ENCODE measurements around the gene LDLRAD3.

LDLRAD3 gene

GRCh38 chr11:36053862-36054261 is 110.0 kb downstream of the LDLRAD3 start:
- Histone ChIP-seq H3K9ac (ENCODE audit: low read depth, low read length) (no peak overlapping the region), H3K27ac (ENCODE audit: low read length) (no peak overlapping the region), H3K36me3 (ENCODE audit: insufficient read depth, low read length) (no peaks in the 10 kb centered on the region), H2AFZ (ENCODE audit: low read depth, low read length) (no peak overlapping the region), H3K27me3 (ENCODE audit: insufficient read depth, low read length, poor library complexity) (no peaks in the 10 kb centered on the region), H3K4me2 (ENCODE audit: insufficient read depth, low read length) (no peak overlapping the region), H3K4me3 (ENCODE audit: low read depth in 1 of 2, low read length in 2 of 2) (no peak overlapping the region), H4K20me1 (ENCODE audit: insufficient read depth, low read length) (no peaks in the 10 kb centered on the region), H3K4me1 (ENCODE audit: insufficient read depth, low read length) (no peaks in the 10 kb centered on the region), H3K79me2 (ENCODE audit: insufficient read depth, low read length) (no peaks in the 10 kb centered on the region), H3K9me3 (ENCODE audit: insufficient read depth, low read length, severe bottlenecking) (no peaks in the 10 kb centered on the region)
- DNase-seq (no peak), ATAC-seq (ENCODE audit: insufficient read depth, low read depth) (no peak)
- TF ChIP-seq EZH2 (IDR thresholded peaks at IDR 0.05; ENCODE audit: borderline replicate concordance, low read depth, low read length, severe bottlenecking) = no peak
- no peak for TF ChIP-seq CTCF (IDR thresholded peaks at IDR 0.05; ENCODE audit: borderline replicate concordance, extremely low read depth, low read length, poor library complexity, severe bottlenecking)

GRCh38 chr11:36054628-36055027 is 110.8 kb downstream of the LDLRAD3 start:
- Histone ChIP-seq H3K79me2 (ENCODE audit: insufficient read depth, low read length) (no peaks in the 10 kb centered on the region), H3K4me3 (ENCODE audit: low read depth in 1 of 2, low read length in 2 of 2) (no peak overlapping the region), H3K4me1 (ENCODE audit: insufficient read depth, low read length) (no peaks in the 10 kb centered on the region), H2AFZ (ENCODE audit: low read depth, low read length) (no peak overlapping the region), H3K27ac (ENCODE audit: low read length) (no peak overlapping the region), H3K9me3 (ENCODE audit: insufficient read depth, low read length, severe bottlenecking) (peaks cover 3% of the 10 kb centered on the region), H3K4me2 (ENCODE audit: insufficient read depth, low read length) (no peak overlapping the region), H3K9ac (ENCODE audit: low read depth, low read length) (no peak overlapping the region), H4K20me1 (ENCODE audit: insufficient read depth, low read length) (no peaks in the 10 kb centered on the region), H3K36me3 (ENCODE audit: insufficient read depth, low read length) (no peaks in the 10 kb centered on the region), H3K27me3 (ENCODE audit: insufficient read depth, low read length, poor library complexity) (no peaks in the 10 kb centered on the region)
- TF ChIP-seq EZH2 (IDR thresholded peaks at IDR 0.05; ENCODE audit: borderline replicate concordance, low read depth, low read length, severe bottlenecking) = no peak
- TF ChIP-seq CTCF (IDR thresholded peaks at IDR 0.05; ENCODE audit: borderline replicate concordance, extremely low read depth, low read length, poor library complexity, severe bottlenecking) = no peak
- DNase-seq = no peak
- no peak for ATAC-seq (ENCODE audit: insufficient read depth, low read depth)

- H3K4me3 ChIP-seq (ENCODE audit: low read depth in 1 of 2, low read length in 2 of 2) = no peak overlapping the region
- TF ChIP-seq CTCF (IDR thresholded peaks at IDR 0.05; ENCODE audit: borderline replicate concordance, extremely low read depth, low read length, poor library complexity, severe bottlenecking) (peak; percentile 47), EZH2 (IDR thresholded peaks at IDR 0.05; ENCODE audit: borderline replicate concordance, low read depth, low read length, severe bottlenecking) (no peak)
- H3K4me1 ChIP-seq (ENCODE audit: insufficient read depth, low read length) = no peaks in the 10 kb centered on the region
- no peaks in the 10 kb centered on the region for H3K79me2 ChIP-seq (ENCODE audit: insufficient read depth, low read length)
- no peak overlapping the region for H2AFZ ChIP-seq (ENCODE audit: low read depth, low read length)
- no peak overlapping the region for H3K27ac ChIP-seq (ENCODE audit: low read length)
- ATAC-seq (ENCODE audit: insufficient read depth, low read depth) (no peak), DNase-seq (no peak)
- peaks cover 4% of the 10 kb centered on the region for H3K9me3 ChIP-seq (ENCODE audit: insufficient read depth, low read length, severe bottlenecking)
- H4K20me1 ChIP-seq (ENCODE audit: insufficient read depth, low read length) = no peaks in the 10 kb centered on the region
- no peak overlapping the region for H3K4me2 ChIP-seq (ENCODE audit: insufficient read depth, low read length)
- H3K9ac ChIP-seq (ENCODE audit: low read depth, low read length) = no peak overlapping the region
- no peaks in the 10 kb centered on the region for H3K36me3 ChIP-seq (ENCODE audit: insufficient read depth, low read length)
- H3K27me3 ChIP-seq (ENCODE audit: insufficient read depth, low read length, poor library complexity) = no peaks in the 10 kb centered on the region
Observed at GRCh38 chr11:36056160-36056751, 112.4 kb downstream of the LDLRAD3 start.

All from DND-41 (cell line).